Duodenal mucosa (tissue), 2 donors: ENCODE data around the gene CDK17.

Experiments
- H3K27ac ChIP-seq: one replicate; pipeline ENCODE4 v1.7.0; 2013; ENCODE audit warnings: low read depth, low read length
- H3K27me3 ChIP-seq, 2 donors: one replicate each; pipeline ENCODE4 v1.7.0; 2013; ENCODE audit warnings: low read length in 2 of 2, control low read depth in 1 of 2; ENCODE audit not compliant: insufficient read depth in 2 of 2, control insufficient read depth in 1 of 2
- H3K36me3 ChIP-seq, 2 donors: one replicate each; pipeline ENCODE4 v1.7.0; 2013; ENCODE audit warnings: low read length in 2 of 2, control low read depth in 1 of 2; ENCODE audit not compliant: insufficient read depth in 2 of 2, control insufficient read depth in 1 of 2
- H3K4me1 ChIP-seq, 2 donors: one replicate each; pipeline ENCODE4 v1.7.0; 2013; ENCODE audit warnings: low read length in 2 of 2, control low read depth in 1 of 2; ENCODE audit not compliant: insufficient read depth in 2 of 2, control insufficient read depth in 1 of 2
- H3K4me3 ChIP-seq, 2 donors: one replicate each; pipeline ENCODE4 v1.7.0; 2013; ENCODE audit warnings: low read length in 2 of 2, low read depth in 1 of 2
- H3K9ac ChIP-seq, 2 donors: one replicate each; pipeline ENCODE4 v1.7.0; 2013; ENCODE audit warnings: low read length in 2 of 2, low read depth in 1 of 2
- H3K9me3 ChIP-seq, 2 donors: one replicate each; pipeline ENCODE4 v1.7.0; 2013; ENCODE audit warnings: low read length in 2 of 2, control low read depth in 1 of 2; ENCODE audit not compliant: control insufficient read depth in 1 of 2

The CDK17 gene

GRCh38 chr12:96238336-96239047, 161.7 kb downstream of the CDK17 start:
- H3K27ac ChIP-seq, result no peak overlapping the region

DNA sequence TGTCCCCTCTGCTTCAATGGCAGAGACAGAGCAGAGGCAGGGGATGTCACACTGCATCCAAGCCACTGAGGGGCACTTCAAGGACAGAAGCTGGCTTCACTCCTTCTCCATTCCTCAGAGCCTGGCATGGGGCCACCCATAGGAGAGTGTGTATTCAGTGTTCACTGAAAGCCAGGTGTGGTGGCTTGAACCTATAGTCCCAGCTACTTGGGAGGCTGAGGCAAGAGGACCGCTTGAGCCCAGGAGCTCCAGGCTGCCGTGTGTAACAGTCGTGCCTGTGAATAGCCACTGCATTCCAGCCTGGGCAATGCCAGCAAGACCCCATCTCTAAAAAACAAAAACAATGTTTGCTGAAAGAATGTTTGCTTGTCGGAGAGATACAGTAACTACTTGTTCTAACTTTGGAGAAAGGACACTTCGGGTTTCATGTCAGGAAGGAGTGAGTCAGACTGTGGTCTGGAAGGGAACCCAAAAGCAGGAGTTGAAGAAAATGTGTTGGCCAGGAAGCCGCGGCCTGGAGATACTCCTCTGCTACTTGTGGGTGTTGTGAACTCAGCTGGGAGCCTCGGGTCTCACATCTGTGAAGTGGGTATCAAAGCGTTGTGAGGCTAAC, 162.7 kb downstream of the CDK17 start:
- Histone ChIP-seq H3K4me3 (no peak overlapping the region), H3K27me3 (no peaks in the 10 kb centered on the region), H3K9ac (peak overlapping the region in 1 of 2 donors; percentile 21), H3K36me3 (no peaks in the 10 kb centered on the region), H3K4me1 (peaks cover 29 to 55% of the 10 kb centered on the region in 2 donors), H3K27ac (peak overlapping the region; percentile 58), H3K9me3 (no peaks in the 10 kb centered on the region)

More at GRCh38 chr12:96238336-96239047, 161.7 kb downstream of the CDK17 start:
- Histone ChIP-seq H3K9me3 (no peaks in the 10 kb centered on the region), H3K4me1 (peaks cover 31 to 60% of the 10 kb centered on the region in 2 donors), H3K9ac (no peak overlapping the region), H3K27me3 (no peaks in the 10 kb centered on the region), H3K4me3 (no peak overlapping the region), H3K36me3 (no peaks in the 10 kb centered on the region)

DNA sequence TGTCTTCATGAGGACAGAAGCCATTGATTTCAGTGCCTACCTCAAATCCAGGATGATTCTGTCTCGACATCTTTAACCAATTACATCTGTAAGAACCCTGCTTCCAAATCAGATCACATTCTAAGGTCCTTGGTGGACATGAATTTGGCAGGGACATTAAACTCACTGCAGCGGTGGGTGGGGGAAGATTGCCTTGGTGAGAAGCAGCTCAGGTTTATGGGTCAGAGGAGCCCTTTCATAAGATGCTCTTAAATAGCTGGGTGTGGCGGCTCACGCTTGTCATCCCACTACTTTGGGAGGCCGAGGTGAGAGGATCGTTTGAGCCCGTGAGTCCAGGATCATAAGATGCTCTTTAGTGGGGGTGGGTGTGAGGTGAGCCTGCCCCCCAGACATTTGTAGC, 163.2 kb downstream of the CDK17 start:
- H3K27ac ChIP-seq, result peak overlapping the region; percentile 58
- no peaks in the 10 kb centered on the region for H3K9me3 ChIP-seq
- no peak overlapping the region for H3K4me3 ChIP-seq
- H3K36me3 ChIP-seq, result no peaks in the 10 kb centered on the region
- peaks cover 23 to 49% of the 10 kb centered on the region in 2 donors for H3K4me1 ChIP-seq
- H3K27me3 ChIP-seq, result no peaks in the 10 kb centered on the region
- peak overlapping the region in 1 of 2 donors; percentile 21 for H3K9ac ChIP-seq

DNA sequence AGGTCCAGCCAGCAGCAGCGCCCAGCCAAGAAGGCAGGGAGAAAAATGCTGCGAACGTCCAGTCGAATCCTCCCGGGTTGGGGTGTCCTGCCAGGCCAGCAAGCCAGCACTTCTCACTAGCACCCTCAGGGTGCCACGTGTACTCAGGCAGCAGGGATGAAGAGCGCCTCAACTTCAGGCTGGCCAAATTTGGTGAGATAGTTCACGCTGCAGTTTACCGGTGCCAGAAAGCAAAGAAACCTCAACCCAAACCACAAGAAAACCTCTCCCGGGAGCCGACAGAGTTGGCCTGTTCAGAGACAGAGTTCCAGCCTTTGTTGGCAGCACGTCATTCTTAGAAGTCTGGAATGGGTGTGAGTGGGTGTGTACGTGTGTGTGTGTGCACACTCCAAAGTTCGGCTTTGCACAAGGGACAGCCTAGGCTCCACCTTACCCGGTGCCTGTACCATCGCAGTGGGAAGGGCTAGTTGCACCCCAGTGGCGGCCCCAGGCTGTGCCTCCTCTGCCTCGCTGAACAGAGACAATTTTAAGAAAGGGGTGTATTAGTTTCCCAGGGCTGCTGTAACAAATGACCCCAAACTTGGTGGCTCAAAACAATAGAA, 163.9 kb downstream of the CDK17 start:
- H3K27me3 ChIP-seq, result no peaks in the 10 kb centered on the region
- H3K4me3 ChIP-seq, result no peak overlapping the region
- peaks cover 23 to 45% of the 10 kb centered on the region in 2 donors for H3K4me1 ChIP-seq
- H3K36me3 ChIP-seq, result no peaks in the 10 kb centered on the region
- H3K9ac ChIP-seq, result no peak overlapping the region
- H3K27ac ChIP-seq, result peak overlapping the region; percentile 7
- no peaks in the 10 kb centered on the region for H3K9me3 ChIP-seq

GRCh38 chr12:96235484-96235826, 164.8 kb downstream of the CDK17 start:
- Histone ChIP-seq H3K4me3 (no peak overlapping the region), H3K4me1 (peaks cover 23 to 43% of the 10 kb centered on the region in 2 donors)

DNA sequence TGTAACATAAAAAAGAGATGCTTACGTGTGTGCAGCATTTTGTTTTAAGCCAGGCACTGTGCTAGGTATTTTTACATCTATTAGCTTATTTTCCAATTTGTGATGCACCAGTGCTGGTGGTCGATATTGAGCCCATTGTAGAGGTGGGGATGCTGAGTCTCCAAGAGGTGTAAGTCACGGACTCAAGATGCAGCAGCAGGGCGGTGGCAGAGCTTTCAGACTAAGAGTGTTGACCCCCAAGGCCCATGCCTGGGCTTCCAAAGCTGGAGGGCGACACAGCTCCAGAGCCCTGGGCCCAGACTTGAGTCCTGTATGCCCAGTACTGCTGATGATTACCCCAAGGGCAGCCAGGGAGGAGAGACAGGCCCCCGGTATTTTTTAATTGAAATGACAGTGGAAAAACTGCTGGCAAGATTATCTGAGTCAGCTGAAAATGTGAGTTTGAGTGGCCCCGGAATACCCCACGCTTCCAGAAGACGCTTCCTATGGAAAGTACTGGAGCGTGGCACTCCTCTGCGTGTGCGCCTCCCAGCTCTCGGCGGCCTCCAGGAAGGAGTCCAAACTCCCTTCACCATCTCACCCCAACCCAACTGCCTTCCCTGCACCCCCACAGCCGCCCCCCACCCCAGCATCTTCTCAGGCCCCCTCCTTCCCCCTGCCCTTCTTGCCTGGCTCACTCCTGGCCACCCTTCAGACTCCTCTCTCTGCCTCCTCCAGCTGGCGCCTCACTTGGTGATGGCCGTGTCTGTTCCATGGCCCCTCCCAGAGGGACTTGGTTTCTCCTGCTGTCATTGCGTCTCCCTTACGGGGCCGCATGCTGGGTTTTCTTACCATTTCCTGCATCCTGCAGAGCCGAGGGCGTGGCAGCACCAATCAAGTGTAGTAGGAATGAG, 165.4 kb downstream of the CDK17 start:
- Histone ChIP-seq H3K36me3 (no peaks in the 10 kb centered on the region), H3K27ac (peak overlapping the region; percentile 26), H3K4me1 (peaks cover 21 to 43% of the 10 kb centered on the region in 2 donors), H3K27me3 (no peaks in the 10 kb centered on the region), H3K9me3 (no peaks in the 10 kb centered on the region), H3K4me3 (no peak overlapping the region), H3K9ac (no peak overlapping the region)

More at GRCh38 chr12:96235484-96235826, 164.8 kb downstream of the CDK17 start:
- no peak overlapping the region for H3K27ac ChIP-seq
- no peaks in the 10 kb centered on the region for H3K27me3 ChIP-seq
- H3K9me3 ChIP-seq, result no peaks in the 10 kb centered on the region
- H3K9ac ChIP-seq, result no peak overlapping the region
- H3K36me3 ChIP-seq, result no peaks in the 10 kb centered on the region

DNA sequence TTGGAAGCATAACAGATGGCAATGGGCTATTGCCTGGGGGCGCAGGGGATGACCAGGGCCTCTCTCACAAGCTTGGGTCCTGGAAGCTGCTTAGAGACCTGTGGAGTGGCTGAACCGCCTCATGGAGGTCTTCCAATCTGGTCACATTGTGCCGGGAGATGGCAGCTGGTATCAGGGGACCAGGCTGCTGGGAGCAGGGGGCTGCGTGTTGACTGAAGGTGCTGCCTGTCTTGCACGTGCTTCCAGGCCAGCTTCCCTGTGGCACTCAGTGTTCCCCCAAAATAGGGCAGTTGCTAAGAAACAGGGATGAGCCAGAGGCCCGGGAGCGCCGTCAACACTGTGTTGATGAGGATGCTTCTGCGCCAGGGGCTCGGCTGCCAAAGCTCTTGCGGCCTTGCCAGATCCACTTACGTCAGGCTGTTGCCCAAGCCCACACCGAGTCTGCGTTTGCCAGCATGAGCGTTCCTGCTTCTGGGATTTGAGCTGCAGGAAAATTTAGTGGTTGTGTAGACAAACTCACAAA, 166.2 kb downstream of the CDK17 start:
- Histone ChIP-seq H3K27me3 (no peaks in the 10 kb centered on the region), H3K36me3 (peaks cover 0 to 2% of the 10 kb centered on the region in 2 donors), H3K4me3 (no peak overlapping the region), H3K27ac (peak overlapping the region; percentile 64), H3K9me3 (no peaks in the 10 kb centered on the region), H3K9ac (no peak overlapping the region), H3K4me1 (peaks cover 21 to 35% of the 10 kb centered on the region in 2 donors)

DNA sequence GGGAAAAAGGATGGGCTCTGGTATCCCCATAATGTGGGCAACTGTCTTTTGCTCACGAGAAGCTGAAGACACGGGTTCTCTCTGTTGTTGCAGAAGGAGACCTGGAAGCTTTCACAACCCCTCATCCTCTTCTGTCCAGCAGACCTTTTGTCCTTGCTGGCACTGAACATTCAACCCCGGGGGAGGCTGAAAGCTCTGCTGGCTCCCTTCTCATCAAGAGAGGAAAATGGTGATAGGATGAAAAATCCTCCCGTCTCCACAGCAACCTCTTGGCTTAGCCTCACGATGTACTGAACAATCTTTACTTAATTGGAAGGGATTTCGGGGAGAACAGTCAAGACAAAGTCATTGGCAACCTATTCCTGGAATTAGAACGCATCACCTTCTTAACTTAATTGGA, 167.1 kb downstream of the CDK17 start:
- Histone ChIP-seq H3K27ac (no peak overlapping the region), H3K27me3 (no peaks in the 10 kb centered on the region), H3K9ac (no peak overlapping the region), H3K36me3 (peaks cover 0 to 7% of the 10 kb centered on the region in 2 donors), H3K4me1 (peaks cover 18 to 28% of the 10 kb centered on the region in 2 donors), H3K4me3 (no peak overlapping the region), H3K9me3 (no peaks in the 10 kb centered on the region)

- H3K27ac ChIP-seq, result no peak overlapping the region
- H3K9me3 ChIP-seq, result no peaks in the 10 kb centered on the region
Observed at GRCh38 chr12:96230646-96231045, 169.6 kb downstream of the CDK17 start.

More at GRCh38 chr12:96230646-96231045, 169.6 kb downstream of the CDK17 start:
- Histone ChIP-seq H3K4me3 (no peak overlapping the region), H3K9ac (no peak overlapping the region), H3K36me3 (peaks cover 0 to 17% of the 10 kb centered on the region in 2 donors), H3K4me1 (peaks cover 8 to 12% of the 10 kb centered on the region in 2 donors), H3K27me3 (no peaks in the 10 kb centered on the region)
